Measurements from ENCODE around the gene UMODL1. TPM values are rescaled to one million over a fixed set of nuclear protein-coding genes. Genes with fewer than 3 reads are reported as not detected.

UMODL1 gene
- total and polyA plus RNA-seq, 2 experiments from 2014 or later = 0.15 to 0.47 TPM

DNA sequence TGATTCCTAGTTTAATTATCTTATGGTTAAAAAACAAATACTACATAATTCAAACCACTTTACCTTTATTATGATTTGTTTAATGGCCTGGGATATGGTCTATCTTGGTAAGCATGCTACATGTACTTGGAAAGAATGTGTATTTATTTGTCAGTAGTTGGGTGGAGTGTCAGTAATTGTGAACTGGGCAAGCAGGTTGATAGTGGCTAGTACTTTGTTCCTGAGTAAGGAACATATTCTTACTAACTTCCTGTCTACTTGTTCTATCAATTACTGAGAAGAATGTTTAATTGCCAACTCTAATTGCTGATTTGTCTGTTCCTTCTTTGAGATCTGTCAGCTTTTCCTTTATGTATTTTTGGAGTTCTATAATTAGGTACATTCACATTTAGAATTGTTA is 98.6 kb downstream of the UMODL1 start:
- Histone ChIP-seq H2AFZ (no peak overlapping the region), H3K79me2 (no peaks in the 10 kb centered on the region), H3K27me3 (no peaks in the 10 kb centered on the region), H3K9me2 (replicated peaks; ENCODE audit: insufficient read depth) (no peaks in the 10 kb centered on the region), H3K4me1 (ENCODE audit: insufficient read depth) (no peaks in the 10 kb centered on the region), H4K20me1 (ENCODE audit: insufficient read depth, poor library complexity, severe bottlenecking) (no peaks in the 10 kb centered on the region), H3K4me3 (no peak overlapping the region), H3K9me3 (ENCODE audit: low read depth) (no peaks in the 10 kb centered on the region), H3K4me2 (no peak overlapping the region), H3K27ac (peak overlapping the region; percentile 32), H3K36me3 (replicated peaks; ENCODE audit: insufficient read depth, low read depth) (no peaks in the 10 kb centered on the region)
- no peak for DNase-seq (ENCODE audit: low spot score)
- TF ChIP-seq EZH2 (IDR thresholded peaks at IDR 0.05; ENCODE audit: borderline replicate concordance) (no peak), EZH2phosphoT487 (IDR thresholded peaks at IDR 0.05; ENCODE audit: low read depth, severe bottlenecking, unreplicated experiment) (no peak)
- TF ChIP-seq, protein P1, sequence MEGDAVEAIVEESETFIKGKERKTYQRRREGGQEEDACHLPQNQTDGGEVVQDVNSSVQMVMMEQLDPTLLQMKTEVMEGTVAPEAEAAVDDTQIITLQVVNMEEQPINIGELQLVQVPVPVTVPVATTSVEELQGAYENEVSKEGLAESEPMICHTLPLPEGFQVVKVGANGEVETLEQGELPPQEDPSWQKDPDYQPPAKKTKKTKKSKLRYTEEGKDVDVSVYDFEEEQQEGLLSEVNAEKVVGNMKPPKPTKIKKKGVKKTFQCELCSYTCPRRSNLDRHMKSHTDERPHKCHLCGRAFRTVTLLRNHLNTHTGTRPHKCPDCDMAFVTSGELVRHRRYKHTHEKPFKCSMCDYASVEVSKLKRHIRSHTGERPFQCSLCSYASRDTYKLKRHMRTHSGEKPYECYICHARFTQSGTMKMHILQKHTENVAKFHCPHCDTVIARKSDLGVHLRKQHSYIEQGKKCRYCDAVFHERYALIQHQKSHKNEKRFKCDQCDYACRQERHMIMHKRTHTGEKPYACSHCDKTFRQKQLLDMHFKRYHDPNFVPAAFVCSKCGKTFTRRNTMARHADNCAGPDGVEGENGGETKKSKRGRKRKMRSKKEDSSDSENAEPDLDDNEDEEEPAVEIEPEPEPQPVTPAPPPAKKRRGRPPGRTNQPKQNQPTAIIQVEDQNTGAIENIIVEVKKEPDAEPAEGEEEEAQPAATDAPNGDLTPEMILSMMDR (IDR thresholded peaks at IDR 0.05; ENCODE audit: poor library complexity) = no peak

- Histone ChIP-seq H3K79me2 (no peaks in the 10 kb centered on the region), H4K20me1 (ENCODE audit: insufficient read depth, poor library complexity, severe bottlenecking) (no peaks in the 10 kb centered on the region), H2AFZ (no peak overlapping the region), H3K4me3 (no peak overlapping the region), H3K9me3 (ENCODE audit: low read depth) (no peaks in the 10 kb centered on the region), H3K27ac (peak overlapping the region; percentile 26), H3K9me2 (replicated peaks; ENCODE audit: insufficient read depth) (no peaks in the 10 kb centered on the region), H3K4me1 (ENCODE audit: insufficient read depth) (no peaks in the 10 kb centered on the region), H3K36me3 (replicated peaks; ENCODE audit: insufficient read depth, low read depth) (no peaks in the 10 kb centered on the region), H3K4me2 (no peak overlapping the region), H3K27me3 (no peaks in the 10 kb centered on the region)
- 83% methylated on average over 14 of the region's 14 CpGs for WGBS (ENCODE audit: low lambda C conversion rate, missing lambda C conversion rate)
- peak; percentile 46 for DNase-seq (ENCODE audit: low spot score)
- no peak for TF ChIP-seq EZH2phosphoT487 (IDR thresholded peaks at IDR 0.05; ENCODE audit: low read depth, severe bottlenecking, unreplicated experiment)
- TF ChIP-seq, protein P1 (IDR thresholded peaks at IDR 0.05; ENCODE audit: poor library complexity) = no peak
Observed at GRCh38 chr21:42171091-42172053, 100.3 kb downstream of the UMODL1 start.

DNA sequence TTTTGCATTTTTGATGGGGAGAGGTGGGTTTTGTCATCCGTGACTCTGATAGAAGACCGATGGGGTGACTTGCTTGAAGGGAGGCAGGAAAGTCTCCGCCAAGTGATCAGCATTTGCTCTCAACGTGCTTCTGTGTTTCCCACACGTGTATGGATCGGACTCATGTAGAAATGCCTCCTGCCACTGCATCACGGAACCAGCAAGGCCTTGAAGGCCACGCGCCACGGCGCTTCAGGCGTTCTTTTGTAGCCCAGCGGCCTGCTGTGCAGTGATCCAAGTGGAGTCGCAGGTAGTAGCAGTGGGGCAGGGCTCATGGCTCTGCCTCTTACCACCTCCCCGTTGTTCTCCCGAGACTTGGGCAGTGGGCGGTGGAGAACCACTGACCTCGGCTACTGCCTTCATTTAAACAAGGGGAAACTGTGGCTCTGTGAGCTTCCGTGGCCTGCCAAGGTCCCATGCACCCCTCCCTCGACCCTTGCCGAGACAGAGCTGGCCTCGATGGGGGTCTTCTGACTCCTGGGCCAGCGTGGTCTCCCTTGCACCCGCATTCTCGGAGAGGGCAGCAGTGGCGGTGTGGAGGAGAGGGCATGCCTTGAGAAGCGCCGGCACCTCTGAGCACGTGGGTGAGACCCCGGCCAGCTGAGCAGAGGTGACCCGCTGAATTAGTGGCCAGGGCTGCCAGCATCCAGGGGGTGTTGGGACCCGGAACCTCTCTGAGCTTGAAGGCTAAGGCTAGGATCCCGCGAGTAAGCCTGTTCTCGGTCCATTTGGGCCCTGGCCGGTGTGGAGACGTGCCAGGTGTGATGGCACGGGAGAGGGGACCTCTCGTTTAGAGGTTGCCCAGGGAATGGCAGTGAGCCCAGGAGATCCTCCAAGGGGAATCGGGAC is 101.7 kb downstream of the UMODL1 start:
- no peak for DNase-seq (ENCODE audit: low spot score)
- Histone ChIP-seq H3K9me2 (replicated peaks; ENCODE audit: insufficient read depth) (no peaks in the 10 kb centered on the region), H3K4me1 (ENCODE audit: insufficient read depth) (no peaks in the 10 kb centered on the region), H3K36me3 (replicated peaks; ENCODE audit: insufficient read depth, low read depth) (no peaks in the 10 kb centered on the region), H3K4me2 (no peak overlapping the region), H3K4me3 (no peak overlapping the region), H3K27ac (no peak overlapping the region), H2AFZ (no peak overlapping the region), H3K9me3 (ENCODE audit: low read depth) (no peaks in the 10 kb centered on the region), H4K20me1 (ENCODE audit: insufficient read depth, poor library complexity, severe bottlenecking) (no peaks in the 10 kb centered on the region), H3K79me2 (no peaks in the 10 kb centered on the region), H3K27me3 (no peaks in the 10 kb centered on the region)
- TF ChIP-seq EZH2 (IDR thresholded peaks at IDR 0.05; ENCODE audit: borderline replicate concordance) (no peak), EZH2phosphoT487 (IDR thresholded peaks at IDR 0.05; ENCODE audit: low read depth, severe bottlenecking, unreplicated experiment) (no peak)
- TF ChIP-seq, protein P1 (IDR thresholded peaks at IDR 0.05; ENCODE audit: poor library complexity) = no peak
- WGBS (ENCODE audit: low lambda C conversion rate, missing lambda C conversion rate) = 95% methylated on average over 40 of the region's 40 CpGs
